ENCODE data around the gene F12. TPM values are rescaled to one million over a fixed set of nuclear protein-coding genes. Genes with fewer than 3 reads are reported as not detected.

F12 gene
- total RNA-seq, 1 experiment from 2014 or later, result 30.0 TPM

DNA sequence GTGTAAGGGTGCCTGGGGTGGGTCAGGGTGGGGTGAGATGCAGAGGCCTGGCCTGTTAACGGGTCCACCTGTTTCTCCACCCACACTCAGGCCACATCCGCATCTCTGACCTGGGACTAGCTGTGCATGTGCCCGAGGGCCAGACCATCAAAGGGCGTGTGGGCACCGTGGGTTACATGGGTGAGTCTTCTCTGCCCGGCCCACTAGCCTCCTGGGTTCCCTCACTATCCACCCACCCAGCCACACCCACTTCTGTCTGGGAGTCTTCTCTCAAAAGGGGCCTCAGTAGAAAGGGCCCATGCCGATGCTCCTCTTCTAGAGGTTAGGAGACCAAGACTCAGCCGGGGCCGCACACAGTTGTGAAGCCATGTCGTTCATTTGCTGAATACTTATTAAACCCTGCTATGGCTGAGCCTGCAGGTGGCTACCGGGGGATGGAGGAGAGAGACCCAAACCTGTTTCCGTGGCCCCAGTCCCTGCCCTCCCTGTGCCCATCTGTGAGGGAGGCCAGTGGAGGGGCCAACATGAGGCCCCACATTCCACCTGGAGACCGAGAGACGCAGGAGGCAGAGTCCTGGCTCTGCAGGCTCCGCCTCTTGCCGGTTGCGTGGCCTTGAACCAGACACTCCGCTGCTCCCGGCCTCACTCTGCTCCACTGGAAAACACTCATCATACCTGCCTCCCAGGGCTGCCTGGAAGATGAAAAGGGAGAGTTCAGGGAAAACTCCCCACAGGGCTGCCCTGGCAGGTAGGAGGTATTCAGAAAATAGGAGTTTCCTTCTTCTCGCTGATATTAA is 25.8 kb upstream of the F12 start (continued):
- no peak for TF ChIP-seq EZH2phosphoT487 (IDR thresholded peaks at IDR 0.05; ENCODE audit: borderline replicate concordance)
- TF ChIP-seq EZH2 (IDR thresholded peaks at IDR 0.05), result no peak
- TF ChIP-seq, protein P1, sequence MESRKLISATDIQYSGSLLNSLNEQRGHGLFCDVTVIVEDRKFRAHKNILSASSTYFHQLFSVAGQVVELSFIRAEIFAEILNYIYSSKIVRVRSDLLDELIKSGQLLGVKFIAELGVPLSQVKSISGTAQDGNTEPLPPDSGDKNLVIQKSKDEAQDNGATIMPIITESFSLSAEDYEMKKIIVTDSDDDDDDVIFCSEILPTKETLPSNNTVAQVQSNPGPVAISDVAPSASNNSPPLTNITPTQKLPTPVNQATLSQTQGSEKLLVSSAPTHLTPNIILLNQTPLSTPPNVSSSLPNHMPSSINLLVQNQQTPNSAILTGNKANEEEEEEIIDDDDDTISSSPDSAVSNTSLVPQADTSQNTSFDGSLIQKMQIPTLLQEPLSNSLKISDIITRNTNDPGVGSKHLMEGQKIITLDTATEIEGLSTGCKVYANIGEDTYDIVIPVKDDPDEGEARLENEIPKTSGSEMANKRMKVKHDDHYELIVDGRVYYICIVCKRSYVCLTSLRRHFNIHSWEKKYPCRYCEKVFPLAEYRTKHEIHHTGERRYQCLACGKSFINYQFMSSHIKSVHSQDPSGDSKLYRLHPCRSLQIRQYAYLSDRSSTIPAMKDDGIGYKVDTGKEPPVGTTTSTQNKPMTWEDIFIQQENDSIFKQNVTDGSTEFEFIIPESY (IDR thresholded peaks at IDR 0.05; ENCODE audit: extremely low read depth, insufficient replicate concordance, low read length), result no peak
- TF ChIP-seq ZFX (IDR thresholded peaks at IDR 0.05), result no peak

DNA sequence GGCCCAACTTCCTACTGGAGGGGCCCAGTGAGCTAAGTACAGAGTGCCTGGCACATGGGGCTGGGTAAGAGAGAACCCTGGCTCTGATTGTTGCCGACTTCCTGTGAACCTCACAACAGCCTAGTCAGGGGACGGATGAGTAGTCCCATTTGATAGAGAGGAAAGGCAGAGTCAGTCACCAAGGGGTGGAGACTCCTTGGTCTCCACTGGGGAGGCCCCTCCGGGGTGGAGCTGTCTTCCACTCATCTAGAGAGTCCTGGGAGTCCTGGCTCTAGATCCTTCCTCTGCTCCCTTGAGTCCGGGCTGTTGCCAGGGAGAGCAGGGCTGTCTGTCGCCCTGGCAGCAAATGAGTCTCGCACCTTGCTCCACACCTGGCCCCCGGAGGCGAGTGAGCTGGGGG is 25.1 kb upstream of the F12 start:
- H3K9me3 ChIP-seq (ENCODE audit: control insufficient read depth in 1 of 2, insufficient read depth in 1 of 2, low read depth in 1 of 2, low read length in 2 of 2), result no peaks in the 10 kb centered on the region
- H3K9ac ChIP-seq (ENCODE audit: low read length), result no peak overlapping the region
- CTCF ChIA-PET, result interaction anchor here (1.3 kb wide), 1 partner anchor 30 kb away, joined by 4 read pairs; no protein-coding TSS in a partner anchor
- H3K4me3 ChIP-seq (replicated peaks in 1 of 2; ENCODE audit: low read depth in 1 of 2, low read length in 2 of 2), result no peak overlapping the region
- no peaks in the 10 kb centered on the region for H3K27me3 ChIP-seq (ENCODE audit: insufficient read depth, low read length)
- H3K36me3 ChIP-seq (ENCODE audit: control insufficient read depth in 1 of 2, insufficient read depth in 2 of 2, low read length in 2 of 2), result peaks cover 25 to 48% of the 10 kb centered on the region in 2 experiments; a peak in 3 of 4 replicates
- RAD21 ChIA-PET (ENCODE audit: low non-redundant PET in 1 of 2, low total read pairs in 2 of 2, uncharacterized antibody in 2 of 2, unreplicated experiment in 2 of 2), result no interaction called here
- H3K9me2 ChIP-seq (ENCODE audit: insufficient read depth), result no peaks in the 10 kb centered on the region
- no peak for DNase-seq (ENCODE audit: low read depth, low spot score)
- H3K4me2 ChIP-seq (ENCODE audit: low read length), result no peak overlapping the region
- BruUV-seq (replicated peaks), result no TSS peak
- H3K27ac ChIP-seq (ENCODE audit: low read depth, low read length), result no peak overlapping the region
- no peaks in the 10 kb centered on the region for H4K20me1 ChIP-seq (ENCODE audit: insufficient read depth)
- H3K4me1 ChIP-seq (ENCODE audit: control insufficient read depth in 1 of 2, insufficient read depth in 2 of 2, low read length in 2 of 2), result peaks cover 0 to 8% of the 10 kb centered on the region in 2 experiments; a peak in 2 of 4 replicates
- TF ChIP-seq EGR1 (IDR thresholded peaks at IDR 0.05; ENCODE audit: low read depth), result no peak
- TF ChIP-seq POLR2AphosphoS5 (IDR thresholded peaks at IDR 0.05; ENCODE audit: low read depth, low read length), result peak; percentile 33; the same call in 1 of the 2 replicates
- no peak for TF ChIP-seq SP1 (IDR thresholded peaks at IDR 0.05; ENCODE audit: low read depth)
- H3K79me2 ChIP-seq (ENCODE audit: insufficient read depth, low read length), result peaks cover 11% of the 10 kb centered on the region
- no peak for ATAC-seq
- H2AFZ ChIP-seq (ENCODE audit: low read depth, low read length, poor library complexity, severe bottlenecking), result no peak overlapping the region
- intact Hi-C loops (cut with micrococcal nuclease), result no loop called here
- POLR2A ChIA-PET, result interaction anchor here (1.0 kb wide), 1 partner anchor 32 kb away, joined by 3 read pairs; no protein-coding TSS in a partner anchor
